Stomach (tissue), 9 donors: ENCODE measurements around the gene NKTR. TPM values are rescaled to one million over a fixed set of nuclear protein-coding genes. Genes with fewer than 3 reads are reported as not detected.
A peak's percentile ranks its signal among the peaks of the same experiment; 100 is the strongest.

Source experiments
- DNase-seq, 2 donors: peaks; one replicate each; pipeline versions ENCODE4 v3.0.0 to v3.0.0-alpha.2; 2013 to 2019
- H3K27ac ChIP-seq, 5 donors: fragments of 200-600 bp in 4 of 5; sonication (generic) in 4 of 5; one replicate each; pipeline ENCODE4 v1.5.1; 2013 to 2019; ENCODE audit warnings: mild to moderate bottlenecking in 1 of 5, moderate library complexity in 1 of 5
- H3K27me3 ChIP-seq, 3 donors: fragments of 200-600 bp; sonication (generic); one replicate each; pipeline ENCODE4 v1.5.1; 2017 to 2019; ENCODE audit warnings: mixed run types in 1 of 3
- H3K36me3 ChIP-seq, 4 donors: fragments of 200-600 bp; sonication (generic); 1 replicate in 3 of 4; 2 replicates in 1 of 4; pipeline ENCODE4 v1.5.1; 2016 to 2019
- H3K4me1 ChIP-seq, 4 donors: fragments of 200-600 bp; sonication (generic); one replicate each; pipeline ENCODE4 v1.5.1; 2016 to 2019
- H3K4me3 ChIP-seq, 4 donors: fragments of 200-600 bp; sonication (generic) in 3 of 4; one replicate each; pipeline ENCODE4 v1.5.1; 2016 to 2019; ENCODE audit warnings: mild to moderate bottlenecking in 1 of 4
- H3K9me3 ChIP-seq, 4 donors: fragments of 200-600 bp; sonication (generic); one replicate each; pipeline ENCODE4 v1.5.1; 2016 to 2019
- EP300 ChIP-seq: sonication (generic); formaldehyde crosslinking; IDR thresholded peaks from one replicate; pipeline ENCODE4 v1.6.1; 2017; ENCODE audit warnings: antibody characterized with exemption
- POLR2A ChIP-seq, 4 donors: fragments of 450-650 bp; IDR thresholded peaks; one replicate each; pipeline ENCODE4 v1.6.1; 2016; ENCODE audit warnings: antibody characterized with exemption in 4 of 4, control low read depth in 2 of 4, mild to moderate bottlenecking in 1 of 4, moderate library complexity in 1 of 4
- POLR2AphosphoS5 ChIP-seq, 3 donors: sonication (generic); formaldehyde crosslinking; IDR thresholded peaks; one replicate each; pipeline ENCODE4 v1.6.1; 2016; ENCODE audit warnings: antibody characterized with exemption in 3 of 3
- WGBS, 5 donors: extraction: QIAGEN DNeasy Blood & Tissue Kit in 3 of 5; methylation state at CpG; one replicate each; pipeline versions ENCODE4 v1.1.5 to v1.1.7; 2013 to 2018; 5-methylcytosine and 5-hydroxymethylcytosine counted together
- intact Hi-C: fragments of 100-400 bp; cut with DNase I; formaldehyde crosslinking; loops from one replicate; pipeline ENCODE4 v1.15.1; 2023; ENCODE audit warnings: low total_unique reads
- polyA plus RNA-seq, 3 donors: library from polyadenylated mRNA; stranded (reverse); fragments of 200-250 nt; gene quantifications; one replicate each; pipeline ENCODE4 v1.2.3, GENCODE V29; 2013
- total RNA-seq, 5 donors: library from RNA; depleted of rRNA; stranded (reverse); fragments of >200 nt; gene quantifications; one replicate each; pipeline versions ENCODE4 v1.1.0 to v1.2.3, GENCODE V29; 2014 to 2016
- TF ChIP-seq, protein P1 (sequence below), 7 experiments: fragments of 450-650 bp in 4 of 7; fragments of 200-600 bp in 3 of 7; sonication (generic) in 3 of 7; IDR thresholded peaks; one replicate each; pipeline ENCODE4 v1.5.1; 2016 to 2019; ENCODE audit warnings: antibody characterized with exemption in 7 of 7, control low read depth in 2 of 7, mild to moderate bottlenecking in 1 of 7
- donor health status: healthy with polysubstance abuse.
- donor health status: Bipolar disorder and iron deficiency.
- donor health status: healthy.

NKTR gene
- total and polyA plus RNA-seq, 8 donors = 3.8 to 488 (median 106) TPM

DNA sequence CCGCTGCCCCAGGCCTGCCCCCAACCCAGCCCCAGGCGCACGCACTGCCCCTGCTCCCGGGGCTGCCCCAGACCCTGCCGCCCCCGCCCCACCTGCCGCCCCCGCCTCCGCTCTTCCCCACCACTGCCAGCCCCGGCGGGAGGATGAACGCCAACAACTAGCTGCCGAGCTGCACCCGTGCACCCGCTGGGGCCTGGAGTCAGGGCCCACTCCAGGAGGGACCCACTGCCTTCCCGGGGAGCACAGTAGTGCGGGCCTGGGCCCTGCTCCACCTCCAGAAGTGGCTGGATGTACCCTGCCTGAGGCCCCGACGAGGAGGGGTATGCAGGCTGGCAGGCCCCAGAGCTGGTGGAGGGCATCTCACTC lies 63.9 kb downstream of the NKTR start:
- no peak for DNase-seq
- intact Hi-C loops = no loop called here
- Histone ChIP-seq H3K27ac (peak overlapping the region in 1 of 5 donors; percentile 24), H3K4me1 (peaks cover 10 to 50% (median 28%) of the 10 kb centered on the region in 4 donors), H3K9me3 (no peaks in the 10 kb centered on the region), H3K27me3 (no peaks in the 10 kb centered on the region), H3K4me3 (no peak overlapping the region), H3K36me3 (peaks cover 0 to 40% (median 19%) of the 10 kb centered on the region in 4 donors)
- 75 to 91% (median 77%) methylated on average over 2 to 19 of the region's 19 CpGs for WGBS, 5 donors
- TF ChIP-seq EP300 = no peak
- TF ChIP-seq POLR2A (IDR thresholded peaks at IDR 0.05) = no peak
- TF ChIP-seq, protein P1, sequence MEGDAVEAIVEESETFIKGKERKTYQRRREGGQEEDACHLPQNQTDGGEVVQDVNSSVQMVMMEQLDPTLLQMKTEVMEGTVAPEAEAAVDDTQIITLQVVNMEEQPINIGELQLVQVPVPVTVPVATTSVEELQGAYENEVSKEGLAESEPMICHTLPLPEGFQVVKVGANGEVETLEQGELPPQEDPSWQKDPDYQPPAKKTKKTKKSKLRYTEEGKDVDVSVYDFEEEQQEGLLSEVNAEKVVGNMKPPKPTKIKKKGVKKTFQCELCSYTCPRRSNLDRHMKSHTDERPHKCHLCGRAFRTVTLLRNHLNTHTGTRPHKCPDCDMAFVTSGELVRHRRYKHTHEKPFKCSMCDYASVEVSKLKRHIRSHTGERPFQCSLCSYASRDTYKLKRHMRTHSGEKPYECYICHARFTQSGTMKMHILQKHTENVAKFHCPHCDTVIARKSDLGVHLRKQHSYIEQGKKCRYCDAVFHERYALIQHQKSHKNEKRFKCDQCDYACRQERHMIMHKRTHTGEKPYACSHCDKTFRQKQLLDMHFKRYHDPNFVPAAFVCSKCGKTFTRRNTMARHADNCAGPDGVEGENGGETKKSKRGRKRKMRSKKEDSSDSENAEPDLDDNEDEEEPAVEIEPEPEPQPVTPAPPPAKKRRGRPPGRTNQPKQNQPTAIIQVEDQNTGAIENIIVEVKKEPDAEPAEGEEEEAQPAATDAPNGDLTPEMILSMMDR (IDR thresholded peaks at IDR 0.05) = no peak
- no peak for TF ChIP-seq POLR2AphosphoS5 (IDR thresholded peaks at IDR 0.05)

DNA sequence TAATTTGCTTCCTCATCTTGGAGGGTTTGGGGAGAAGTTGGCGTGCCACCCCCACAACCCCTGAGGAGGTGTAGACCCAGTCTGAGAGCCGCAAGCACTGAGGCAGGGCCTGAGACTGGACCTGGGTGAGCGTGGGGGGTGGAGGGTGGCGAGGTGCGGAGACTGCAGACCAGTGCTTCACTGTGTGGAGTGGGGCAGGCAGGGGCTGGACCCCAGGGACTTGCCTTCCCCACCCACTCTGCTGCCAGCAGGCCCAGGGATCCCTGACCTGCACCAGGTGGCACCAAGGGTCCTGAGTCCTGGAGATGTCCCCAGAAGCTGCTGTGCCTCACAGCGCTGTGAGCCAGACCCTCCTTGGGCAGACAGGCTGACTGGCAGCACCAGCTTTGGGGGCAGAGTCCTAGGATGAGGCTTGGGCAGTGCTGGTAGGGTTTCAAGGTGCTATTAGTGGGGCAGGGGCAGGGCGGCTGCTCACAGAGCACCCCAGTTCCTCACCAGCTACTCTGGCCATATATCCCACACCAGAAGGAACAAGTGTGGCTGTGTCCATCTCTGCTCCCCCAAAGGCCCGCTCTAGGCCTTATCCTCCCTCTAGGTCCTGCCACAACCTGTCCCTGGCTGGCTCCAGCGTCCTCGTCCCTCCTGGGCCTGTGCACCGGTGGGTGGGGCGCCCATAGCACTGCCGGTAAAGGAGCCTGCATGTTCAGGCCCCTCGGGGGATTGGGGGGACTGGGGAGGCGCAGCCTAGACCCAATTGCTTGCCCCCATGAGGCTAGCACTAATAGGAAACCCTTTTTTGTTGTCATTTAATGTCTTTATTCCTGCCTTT lies 64.8 kb downstream of the NKTR start:
- TF ChIP-seq, protein P1 (IDR thresholded peaks at IDR 0.05) = no peak
- TF ChIP-seq EP300 (no peak), POLR2A (IDR thresholded peaks at IDR 0.05) (no peak), POLR2AphosphoS5 (IDR thresholded peaks at IDR 0.05) (no peak)
- intact Hi-C loops = no loop called here
- 75 to 81% (median 79%) methylated on average over 14 to 15 of the region's 15 CpGs for WGBS, 5 donors
- Histone ChIP-seq H3K4me1 (peaks cover 7 to 41% (median 24%) of the 10 kb centered on the region in 4 donors), H3K27me3 (no peaks in the 10 kb centered on the region), H3K27ac (peak overlapping the region in 1 of 5 donors; percentile 24), H3K4me3 (no peak overlapping the region), H3K36me3 (peaks cover 0 to 32% (median 10%) of the 10 kb centered on the region in 4 donors), H3K9me3 (no peaks in the 10 kb centered on the region)
- no peak for DNase-seq

DNA sequence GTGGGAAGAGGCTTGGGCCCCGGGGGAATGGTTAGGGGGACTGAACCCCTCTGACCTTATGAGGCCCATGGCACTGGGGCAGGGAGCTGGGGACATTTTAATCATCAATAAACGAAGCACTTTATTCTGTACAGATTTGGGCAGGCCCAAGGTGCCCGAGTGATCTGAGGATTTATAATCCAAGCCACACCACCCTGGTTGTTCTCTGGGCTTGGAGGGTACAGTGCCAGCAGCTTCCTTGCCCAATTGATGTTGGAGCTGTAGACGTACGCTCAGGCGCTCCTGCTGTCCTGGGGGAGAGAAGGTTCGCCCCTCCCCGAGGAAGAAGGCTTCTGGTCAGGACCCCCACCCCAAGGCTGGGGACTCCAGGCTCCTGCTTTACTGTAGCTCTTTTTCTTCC lies 65.5 kb downstream of the NKTR start:
- intact Hi-C loops = no loop called here
- Histone ChIP-seq H3K4me1 (peaks cover 7 to 38% (median 21%) of the 10 kb centered on the region in 4 donors), H3K9me3 (no peaks in the 10 kb centered on the region), H3K27me3 (no peaks in the 10 kb centered on the region), H3K36me3 (peaks cover 0 to 24% (median 6%) of the 10 kb centered on the region in 4 donors), H3K4me3 (no peak overlapping the region), H3K27ac (peak overlapping the region in 2 of 5 donors; percentile 17 to 62)
- TF ChIP-seq POLR2A (IDR thresholded peaks at IDR 0.05) = no peak
- 53 to 75% (median 67%) methylated on average over 6 to 8 of the region's 8 CpGs for WGBS, 5 donors
- DNase-seq = no peak

DNA sequence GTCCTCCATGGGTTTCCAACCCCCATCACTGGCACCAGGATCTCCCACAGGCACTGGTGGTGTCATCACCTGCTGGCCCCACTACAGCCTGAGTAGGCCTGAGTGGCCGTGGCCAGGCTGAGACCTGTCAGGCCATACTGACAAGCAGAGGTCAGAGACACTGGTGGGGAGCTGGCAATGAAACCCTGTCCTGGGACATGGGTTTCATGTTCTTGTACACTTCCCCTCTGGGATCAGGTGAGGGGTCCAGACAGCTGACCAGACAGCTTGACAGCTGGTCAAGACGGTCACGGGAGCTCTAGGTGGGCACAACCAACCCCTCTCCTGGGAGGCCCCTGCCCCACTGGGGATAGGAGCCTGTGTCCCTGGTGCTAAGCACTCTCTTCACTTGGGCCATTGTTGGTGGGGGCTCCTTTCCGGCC lies 66.1 kb downstream of the NKTR start:
- 68 to 89% (median 75%) methylated on average over 4 of the region's 4 CpGs for WGBS, 5 donors
- no peak for DNase-seq
- TF ChIP-seq, protein P1 (IDR thresholded peaks at IDR 0.05) = no peak
- TF ChIP-seq POLR2AphosphoS5 (IDR thresholded peaks at IDR 0.05) (no peak), EP300 (no peak), POLR2A (IDR thresholded peaks at IDR 0.05) (no peak)
- Histone ChIP-seq H3K27me3 (no peaks in the 10 kb centered on the region), H3K36me3 (peaks cover 0 to 20% (median 3%) of the 10 kb centered on the region in 4 donors), H3K4me1 (peaks cover 7 to 38% (median 21%) of the 10 kb centered on the region in 4 donors), H3K27ac (peak overlapping the region in 2 of 5 donors; percentile 17 to 62), H3K4me3 (no peak overlapping the region), H3K9me3 (no peaks in the 10 kb centered on the region)
- intact Hi-C loops = no loop called here

DNA sequence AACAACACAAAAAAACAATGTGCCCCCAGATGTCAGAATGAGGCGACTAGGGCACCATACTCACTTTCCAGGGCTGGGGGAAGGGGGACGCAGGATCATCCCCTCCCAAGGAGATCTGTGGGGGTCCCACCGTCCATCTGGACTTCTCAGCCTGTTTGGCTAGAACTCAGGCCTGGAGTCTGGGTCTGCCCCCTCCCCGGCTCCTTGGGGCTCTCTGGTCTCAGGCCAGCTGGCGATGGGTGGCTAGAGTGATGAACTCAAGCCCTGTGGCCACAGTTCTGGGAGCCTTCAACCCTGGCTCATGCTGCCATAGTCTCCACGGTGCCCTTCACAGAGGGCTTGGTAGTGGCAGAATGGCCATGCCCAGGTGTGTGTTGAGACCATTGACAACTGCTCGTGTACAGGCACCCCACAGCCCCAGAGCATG lies 66.6 kb downstream of the NKTR start:
- TF ChIP-seq POLR2AphosphoS5 (IDR thresholded peaks at IDR 0.05) = no peak
- TF ChIP-seq, protein P1 (IDR thresholded peaks at IDR 0.05) = no peak
- no peak for TF ChIP-seq EP300
- no peak for TF ChIP-seq POLR2A (IDR thresholded peaks at IDR 0.05)
- intact Hi-C loops = no loop called here

More for the DNA sequence above, 66.6 kb downstream of the NKTR start:
- Histone ChIP-seq H3K4me3 (no peak overlapping the region), H3K27ac (peak overlapping the region in 1 of 5 donors; percentile 62), H3K27me3 (no peaks in the 10 kb centered on the region), H3K4me1 (peaks cover 7 to 38% (median 21%) of the 10 kb centered on the region in 4 donors), H3K36me3 (peaks cover 0 to 16% (median under 1%) of the 10 kb centered on the region in 4 donors), H3K9me3 (no peaks in the 10 kb centered on the region)
- WGBS, 5 donors = 55 to 82% (median 69%) methylated on average over 5 to 7 of the region's 7 CpGs
- DNase-seq = no peak
